Effector CD4-positive, alpha-beta T cell (primary cell): Measurements from ENCODE around the gene CHAMP1.
"Not testable (repeated sequence)": the region's sequence is repeated elsewhere in the genome, so short reads cannot be mapped to it uniquely, and the experiment has no call there.

Source experiments
- DNase-seq: peaks from one replicate; pipeline ENCODE4 v3.0.0-alpha.2; 2020

CHAMP1 gene

GRCh38 chr13:114299604-114300305 lies 14.5 kb upstream of the CHAMP1 start:
- no peak for DNase-seq

- no peak for DNase-seq
Observed at GRCh38 chr13:114303700-114304327, 10.5 kb upstream of the CHAMP1 start.

- no peak for DNase-seq
Observed at GRCh38 chr13:114304346-114305034, 9.8 kb upstream of the CHAMP1 start.

DNA sequence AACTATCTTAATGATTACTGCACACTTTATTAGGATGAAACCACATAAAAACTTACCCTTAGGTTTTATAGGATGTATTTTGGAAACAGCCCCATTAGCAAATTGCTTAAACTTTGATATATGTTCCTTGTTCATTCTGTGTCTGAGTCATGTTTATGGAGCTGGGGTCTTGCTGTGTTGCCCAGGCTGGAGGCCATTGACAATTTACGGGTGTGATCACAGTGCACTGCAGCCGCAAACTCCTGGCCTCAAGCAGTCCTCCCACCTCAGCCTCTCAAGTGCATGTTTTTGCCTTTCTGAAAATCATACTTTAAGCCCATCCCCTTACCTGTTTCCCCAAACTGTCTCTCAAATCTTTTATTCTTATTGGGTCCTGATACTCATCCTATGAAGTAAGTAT lies 5.2 kb upstream of the CHAMP1 start:
- DNase-seq = no peak

- no peak for DNase-seq
Observed at GRCh38 chr13:114309806-114310410, 4.4 kb upstream of the CHAMP1 start.

- no peak for DNase-seq
Observed at GRCh38 chr13:114310956-114311355, 3.3 kb upstream of the CHAMP1 start.

DNA sequence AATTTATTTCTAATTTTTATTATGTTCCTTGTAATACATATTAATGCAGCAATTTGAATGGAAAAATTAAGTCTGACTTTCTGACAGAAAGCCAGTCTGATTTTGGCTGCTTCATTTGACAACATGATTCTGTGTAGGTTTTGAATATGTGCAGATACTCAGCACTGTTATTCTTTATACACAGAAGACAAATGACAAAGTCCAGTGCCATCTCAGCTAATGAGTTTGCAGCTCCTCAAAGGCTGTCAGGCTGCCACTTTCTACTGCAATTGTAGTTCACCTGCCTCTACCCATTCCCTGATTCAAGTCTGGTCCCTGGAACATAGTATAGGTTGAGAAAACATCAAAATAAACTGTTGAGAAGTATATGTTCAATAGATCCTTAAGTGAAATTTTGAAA lies 2.9 kb upstream of the CHAMP1 start:
- no peak for DNase-seq

- DNase-seq = no peak
Observed at GRCh38 chr13:114311908-114312307, 2.4 kb upstream of the CHAMP1 start.

DNA sequence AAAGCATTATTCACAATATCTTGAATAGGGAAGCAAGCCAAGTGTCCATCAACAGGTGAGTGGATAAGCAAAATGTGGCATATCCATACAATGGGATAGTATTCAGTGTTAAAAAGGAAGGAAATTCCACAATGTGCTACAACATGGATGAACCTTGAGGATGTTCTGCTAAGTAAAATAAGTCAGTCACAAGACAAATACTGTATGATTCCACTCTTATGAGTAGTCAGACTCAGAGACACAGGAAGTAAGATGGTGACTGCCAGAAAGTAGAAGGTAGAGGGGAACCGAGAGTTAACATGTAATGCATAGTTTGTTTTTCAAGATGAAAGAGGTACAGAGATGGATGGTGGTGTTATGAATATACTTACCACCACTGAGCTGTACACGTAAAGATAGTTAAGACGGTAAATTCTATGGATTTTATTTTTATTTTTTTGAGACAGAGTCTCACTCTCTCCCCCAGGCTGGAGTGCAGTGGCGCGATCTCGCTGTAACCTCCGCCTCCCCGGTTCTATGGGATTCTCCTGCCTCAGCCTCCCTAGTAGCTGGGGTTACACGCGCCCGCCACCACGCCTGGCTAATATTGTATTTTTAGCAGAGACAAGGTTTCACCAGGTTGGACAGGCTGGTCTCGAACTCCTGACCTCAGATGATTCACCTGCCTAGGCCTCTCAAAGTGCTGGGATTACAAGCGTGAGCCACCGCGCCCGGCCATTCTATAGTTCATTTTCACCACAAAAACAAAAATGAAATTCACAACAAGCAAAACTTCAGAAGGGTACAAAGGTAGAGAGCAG lies 1.0 kb upstream of the CHAMP1 start:
- DNase-seq = no peak

GRCh38 chr13:114315074-114315785 lies 927 bp downstream of the CHAMP1 start:
- no peak for DNase-seq

DNA sequence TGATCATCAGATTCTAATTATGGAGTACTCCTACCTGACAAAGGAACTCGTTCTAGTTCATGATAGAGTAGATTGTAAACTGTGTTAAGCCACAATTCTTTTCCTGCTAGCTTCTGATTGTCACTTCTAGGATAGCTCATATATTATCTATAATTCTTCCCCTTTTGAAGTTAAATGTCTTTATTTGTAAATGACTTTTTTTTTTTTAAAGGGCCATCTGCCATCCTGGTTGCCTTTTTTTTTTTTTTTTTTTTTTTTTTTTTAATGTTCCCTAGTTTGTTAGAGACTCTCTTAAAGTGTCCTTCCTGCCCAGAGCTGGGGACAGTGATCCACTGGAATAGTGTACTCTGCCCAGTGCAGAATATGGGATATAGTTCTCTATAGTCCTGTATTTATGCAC lies 4.3 kb downstream of the CHAMP1 start:
- DNase-seq = no peak

- DNase-seq = no peak
Observed at GRCh38 chr13:114319441-114319913, 5.2 kb downstream of the CHAMP1 start.

GRCh38 chr13:114320065-114320464 lies 5.8 kb downstream of the CHAMP1 start:
- no peak for DNase-seq

GRCh38 chr13:114321256-114321655 lies 7.0 kb downstream of the CHAMP1 start:
- no peak for DNase-seq

DNA sequence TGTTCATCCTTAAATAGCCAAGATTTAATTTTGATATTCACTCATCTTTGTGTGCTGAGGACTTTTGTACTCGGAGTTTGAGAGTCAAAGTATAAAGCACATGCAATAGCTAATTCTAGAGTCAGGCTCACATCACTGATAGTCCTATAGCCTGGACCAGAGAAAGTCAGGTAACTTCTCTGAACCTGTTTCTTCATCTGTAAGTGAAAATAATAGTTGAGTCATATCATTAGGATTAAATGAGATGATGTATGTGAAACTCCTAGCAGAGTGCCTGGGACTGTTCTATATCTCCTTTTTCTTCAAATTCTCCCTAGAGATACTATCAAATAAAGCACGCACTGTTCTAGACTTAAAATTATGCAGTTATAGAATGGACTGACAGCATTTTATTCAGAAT lies 9.0 kb downstream of the CHAMP1 start:
- no peak for DNase-seq

DNA sequence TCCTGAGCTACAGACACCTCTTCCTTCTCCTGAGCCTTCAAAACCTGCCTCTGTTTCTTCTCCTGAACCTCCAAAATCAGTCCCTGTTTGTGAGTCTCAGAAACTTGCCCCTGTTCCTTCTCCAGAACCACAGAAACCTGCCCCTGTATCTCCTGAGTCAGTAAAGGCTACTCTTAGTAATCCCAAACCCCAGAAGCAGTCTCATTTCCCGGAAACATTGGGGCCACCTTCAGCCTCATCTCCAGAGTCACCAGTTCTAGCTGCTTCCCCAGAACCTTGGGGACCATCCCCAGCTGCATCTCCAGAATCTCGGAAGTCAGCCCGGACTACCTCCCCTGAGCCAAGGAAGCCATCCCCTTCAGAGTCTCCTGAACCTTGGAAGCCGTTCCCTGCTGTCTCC lies 10.0 kb downstream of the CHAMP1 start:
- DNase-seq = no peak

DNA sequence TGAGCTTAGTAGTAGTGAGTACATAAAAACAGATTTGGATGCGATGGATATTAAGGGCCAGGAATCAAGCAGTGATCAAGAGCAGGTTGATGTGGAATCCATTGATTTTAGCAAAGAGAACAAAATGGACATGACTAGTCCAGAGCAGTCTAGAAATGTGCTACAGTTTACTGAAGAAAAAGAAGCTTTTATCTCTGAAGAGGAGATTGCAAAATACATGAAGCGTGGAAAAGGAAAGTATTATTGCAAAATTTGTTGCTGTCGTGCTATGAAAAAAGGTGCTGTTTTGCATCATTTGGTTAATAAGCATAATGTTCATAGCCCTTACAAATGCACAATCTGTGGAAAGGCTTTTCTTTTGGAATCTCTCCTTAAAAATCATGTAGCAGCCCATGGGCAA lies 11.4 kb downstream of the CHAMP1 start:
- DNase-seq = no peak

DNA sequence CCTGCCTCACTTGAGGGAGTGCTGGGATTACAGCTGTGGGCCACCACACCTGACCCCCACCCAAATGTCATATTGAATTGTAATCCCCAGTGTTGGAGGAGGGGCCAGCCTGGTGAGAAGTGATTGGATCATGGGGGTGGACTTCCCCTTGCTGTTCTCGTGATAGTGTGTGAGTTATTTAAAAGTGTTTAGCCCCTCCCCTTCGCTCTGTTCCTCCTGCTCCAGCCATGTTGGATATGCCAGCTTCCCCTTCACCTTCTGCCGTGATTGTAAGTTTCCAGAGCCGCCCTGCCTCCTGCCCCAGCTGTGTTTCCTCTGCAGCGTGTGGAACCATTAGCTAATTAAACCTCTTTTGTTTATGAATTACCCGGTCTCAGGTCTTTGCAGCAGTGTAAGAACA lies 13.7 kb downstream of the CHAMP1 start:
- no peak for DNase-seq

DNA sequence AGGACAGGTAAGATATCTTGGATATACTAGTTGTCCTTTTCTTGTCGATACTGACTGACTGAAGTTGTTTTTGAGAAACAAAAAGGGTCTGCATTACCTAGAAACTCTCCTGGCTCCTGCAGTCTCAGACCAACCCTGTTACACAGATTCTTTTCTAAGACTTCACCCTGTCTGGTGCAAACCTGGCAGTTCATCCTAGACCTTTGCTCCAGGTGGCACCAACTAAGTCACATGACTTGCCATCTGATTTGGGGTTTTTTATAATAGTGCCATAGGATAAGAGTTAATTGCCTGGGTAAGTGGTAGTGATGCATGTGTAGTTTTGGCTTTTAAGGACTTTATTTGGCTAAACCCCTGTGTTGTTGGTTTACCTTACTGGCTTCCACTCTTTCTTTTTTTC lies 14.3 kb downstream of the CHAMP1 start:
- DNase-seq = no peak

DNA sequence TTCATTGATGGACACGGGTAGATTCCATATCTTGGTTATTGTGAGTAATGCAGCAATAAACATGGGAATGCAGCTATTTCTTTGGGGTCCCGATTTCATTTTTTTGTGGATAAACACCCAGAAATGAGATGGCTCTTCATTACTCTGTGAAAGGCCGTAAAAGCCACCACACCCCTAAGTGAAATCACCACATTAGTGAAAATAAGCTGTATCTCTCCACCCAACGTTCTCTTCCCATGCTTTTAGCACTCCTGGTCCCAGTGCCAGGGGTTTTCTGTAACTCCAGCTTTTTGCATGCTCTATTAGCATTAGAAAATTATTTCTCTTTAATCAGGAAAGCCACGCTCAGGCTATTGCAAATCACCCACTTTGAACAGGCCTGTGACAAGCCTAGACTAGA lies 15.8 kb downstream of the CHAMP1 start:
- DNase-seq = no peak

DNA sequence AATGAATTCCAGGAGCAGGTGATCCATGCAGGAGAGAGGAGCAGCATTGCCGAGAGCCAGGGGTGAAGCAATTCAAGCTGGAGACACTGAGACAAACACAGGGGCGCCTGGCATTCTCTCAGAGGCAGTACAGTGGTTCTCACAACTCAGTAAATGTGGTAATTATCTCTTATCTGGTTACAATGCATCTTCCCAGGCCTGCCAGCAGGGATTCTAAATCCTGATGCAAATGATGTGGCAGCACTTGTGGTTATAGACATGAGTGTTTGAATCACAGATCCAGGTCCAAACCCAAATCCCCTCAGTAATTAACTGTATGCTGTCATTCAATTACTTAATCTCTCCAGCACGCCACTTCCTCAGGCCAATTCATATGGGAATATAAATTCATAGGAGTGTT lies 19.6 kb downstream of the CHAMP1 start:
- DNase-seq = not testable (repeated sequence)
